Activated CD4-positive, alpha-beta T cell treated with anti-CD3 and anti-CD28 coated beads for 1 hour (primary cell): ENCODE results near the gene RFC3.

Experiments used
- DNase-seq: peaks from one replicate; pipeline ENCODE4 v3.0.0-alpha.2; 2020

RFC3 gene

GRCh38 chr13:33868343-33868994 lies 50.5 kb downstream of the RFC3 start:
- no peak for DNase-seq

- no peak for DNase-seq
These were observed 51.1 kb downstream of the RFC3 start for GRCh38 chr13:33869005-33869404.

DNA sequence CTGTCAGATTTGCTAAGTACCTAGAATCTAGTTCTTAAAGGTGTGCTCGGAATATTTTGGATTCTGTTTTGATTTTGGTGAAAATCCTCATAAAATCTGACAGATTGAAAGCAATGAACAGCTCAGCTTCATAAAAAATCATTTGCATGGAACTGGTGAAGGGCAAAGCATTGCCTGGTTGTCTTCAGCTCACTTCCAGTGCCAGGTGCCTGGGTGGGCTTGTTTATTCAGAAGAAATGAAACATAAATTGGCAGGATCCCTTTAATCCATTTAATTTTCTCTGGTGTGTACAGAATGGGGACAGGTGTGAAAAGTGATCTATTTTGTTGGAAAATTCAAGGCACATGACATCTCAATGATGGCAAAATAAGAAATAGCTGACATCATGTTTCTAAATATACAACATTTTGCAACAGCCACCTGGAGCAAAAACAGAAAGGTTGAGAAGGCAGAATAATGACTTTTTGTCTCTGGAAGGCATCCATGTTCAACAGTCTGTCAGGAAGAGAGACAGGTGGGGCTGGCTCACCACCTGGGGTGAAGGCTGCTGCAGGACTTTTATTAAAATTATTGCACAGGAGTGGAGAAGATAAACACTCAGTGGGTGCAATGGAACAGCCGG lies 52.2 kb downstream of the RFC3 start:
- no peak for DNase-seq

DNA sequence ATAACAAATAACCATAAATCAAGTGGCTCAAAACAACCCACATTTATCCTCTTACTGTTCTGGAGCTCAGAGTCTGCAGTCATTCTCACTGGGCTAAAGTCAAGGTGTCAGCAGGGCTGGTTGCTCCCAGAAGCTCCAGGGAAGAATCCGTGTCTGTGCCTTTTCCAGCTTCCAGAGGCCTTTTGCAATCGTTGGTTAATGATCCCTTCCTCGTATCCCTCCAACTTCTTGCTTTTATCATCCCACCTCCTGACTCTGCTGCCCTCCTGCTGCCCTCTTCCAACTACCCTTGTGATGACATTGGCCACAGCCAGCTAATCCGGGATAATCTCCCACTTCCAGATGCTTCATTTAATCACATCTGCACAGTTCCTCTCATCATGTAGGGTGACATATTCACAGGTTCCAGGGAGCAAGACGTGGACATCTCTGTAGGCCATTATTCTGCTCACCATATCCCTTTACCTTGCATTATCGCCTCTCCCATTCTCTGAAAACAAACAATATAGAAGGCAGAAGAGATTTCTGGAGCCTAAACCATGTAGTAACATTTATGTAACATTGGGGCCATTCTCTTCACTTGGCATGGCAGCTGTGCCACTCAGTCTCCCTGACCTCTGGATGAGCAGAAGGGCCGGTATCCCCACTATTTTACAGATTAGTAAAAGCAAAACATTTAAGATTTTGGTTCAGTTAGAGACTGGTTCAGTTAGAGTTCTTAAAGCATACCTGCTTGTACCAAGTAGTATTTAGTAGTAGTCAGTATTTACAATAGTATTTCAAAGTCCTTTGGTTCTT lies 53.5 kb downstream of the RFC3 start:
- DNase-seq: no peak

- DNase-seq: no peak
These were observed 54.0 kb downstream of the RFC3 start for GRCh38 chr13:33872005-33872351.

GRCh38 chr13:33873251-33873908 lies 55.4 kb downstream of the RFC3 start:
- no peak for DNase-seq

DNA sequence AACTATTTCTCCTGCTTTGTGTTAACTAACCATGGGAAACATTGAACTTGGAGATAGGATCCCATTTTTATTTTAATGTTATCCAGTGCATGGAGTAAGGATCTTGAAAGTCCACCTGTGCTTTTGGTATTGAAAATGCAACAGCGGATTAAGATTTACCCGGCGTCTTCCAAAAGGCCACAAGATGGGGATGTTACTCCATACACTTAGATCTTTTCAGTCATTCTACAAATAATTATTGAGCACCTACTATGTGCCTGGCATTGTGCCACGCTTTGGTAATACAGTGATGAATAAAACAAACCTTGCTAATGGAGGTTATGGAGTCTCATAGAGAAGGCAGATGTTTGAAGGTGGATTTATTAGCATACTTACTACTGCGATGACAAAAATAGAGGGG lies 56.9 kb downstream of the RFC3 start:
- no peak for DNase-seq

GRCh38 chr13:33875618-33876401 lies 57.9 kb downstream of the RFC3 start:
- no peak for DNase-seq

DNA sequence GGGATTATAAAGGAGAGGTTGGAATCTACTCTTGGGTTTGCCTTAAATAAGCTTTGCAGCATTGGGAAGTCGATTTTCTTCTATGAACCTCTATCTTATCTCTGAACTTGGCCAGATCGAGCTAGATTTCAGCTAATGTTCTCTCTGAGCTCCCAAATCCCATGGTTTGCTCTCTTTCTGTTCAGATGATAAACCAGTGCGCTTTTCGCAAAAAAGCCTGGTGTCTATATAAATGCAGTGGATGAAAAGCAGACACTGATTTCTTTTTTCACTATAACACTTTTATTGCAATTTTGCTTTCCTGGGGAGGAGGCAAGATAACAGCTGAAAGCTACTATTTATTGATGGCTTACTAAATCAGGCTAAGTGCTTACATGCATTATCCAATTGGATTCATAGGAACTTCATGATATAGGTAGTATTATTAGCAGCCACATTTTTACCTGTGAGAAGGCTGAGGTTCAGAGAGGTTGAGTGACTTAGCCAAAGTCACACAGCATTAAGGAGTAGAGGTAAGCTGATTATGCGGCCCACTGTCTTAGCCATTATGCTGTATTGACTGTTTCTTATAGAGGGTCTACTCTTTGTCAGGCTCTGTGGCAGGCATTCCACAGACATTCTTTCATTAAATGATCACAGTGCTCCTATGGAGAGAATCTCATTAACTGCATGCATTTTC lies 58.9 kb downstream of the RFC3 start:
- no peak for DNase-seq

GRCh38 chr13:33879118-33879517 lies 61.2 kb downstream of the RFC3 start:
- DNase-seq: no peak

GRCh38 chr13:33882804-33883203 lies 64.9 kb downstream of the RFC3 start:
- no peak for DNase-seq

DNA sequence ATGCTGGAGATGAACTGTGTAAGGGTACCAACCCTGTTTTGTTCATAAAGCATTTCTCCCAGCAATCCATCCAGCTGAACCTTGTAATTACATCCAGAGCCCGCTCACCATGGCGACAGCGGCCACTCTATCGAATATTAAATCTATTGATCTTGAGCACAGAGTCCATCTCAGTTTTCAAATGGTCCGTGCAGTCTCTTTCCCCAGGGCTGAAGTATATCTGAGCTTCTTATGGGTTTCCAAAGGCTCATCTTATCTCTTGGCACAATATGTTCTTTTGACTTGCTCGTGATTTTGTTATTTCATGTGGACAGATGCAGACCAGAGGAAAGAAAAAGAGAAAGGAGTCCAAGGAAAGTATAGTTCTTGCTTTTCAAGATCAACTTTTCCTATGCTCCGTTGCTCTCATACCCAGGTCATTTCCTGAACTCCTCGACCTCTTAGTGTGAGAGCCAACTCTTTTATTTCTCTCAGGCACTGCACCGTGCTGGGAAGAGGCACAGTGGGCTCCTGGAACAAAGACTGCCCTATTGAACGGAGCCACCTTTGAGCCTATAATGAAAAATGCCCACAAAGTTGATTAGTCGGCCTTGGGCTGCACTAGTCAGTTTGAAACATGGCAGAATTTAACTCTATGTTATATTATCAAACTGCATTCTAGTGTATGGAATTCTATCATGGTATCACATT lies 66.7 kb downstream of the RFC3 start:
- no peak for DNase-seq
